NCI-H1694 treated with DMSO at 0.1 percent for 48 hours (cell line): ENCODE results near the gene EFCAB7.

Experiments
- DNase-seq: peaks from one replicate; lab custom pipeline; 2025; lab: John Stamatoyannopoulos, UW

Gene EFCAB7, protein sequence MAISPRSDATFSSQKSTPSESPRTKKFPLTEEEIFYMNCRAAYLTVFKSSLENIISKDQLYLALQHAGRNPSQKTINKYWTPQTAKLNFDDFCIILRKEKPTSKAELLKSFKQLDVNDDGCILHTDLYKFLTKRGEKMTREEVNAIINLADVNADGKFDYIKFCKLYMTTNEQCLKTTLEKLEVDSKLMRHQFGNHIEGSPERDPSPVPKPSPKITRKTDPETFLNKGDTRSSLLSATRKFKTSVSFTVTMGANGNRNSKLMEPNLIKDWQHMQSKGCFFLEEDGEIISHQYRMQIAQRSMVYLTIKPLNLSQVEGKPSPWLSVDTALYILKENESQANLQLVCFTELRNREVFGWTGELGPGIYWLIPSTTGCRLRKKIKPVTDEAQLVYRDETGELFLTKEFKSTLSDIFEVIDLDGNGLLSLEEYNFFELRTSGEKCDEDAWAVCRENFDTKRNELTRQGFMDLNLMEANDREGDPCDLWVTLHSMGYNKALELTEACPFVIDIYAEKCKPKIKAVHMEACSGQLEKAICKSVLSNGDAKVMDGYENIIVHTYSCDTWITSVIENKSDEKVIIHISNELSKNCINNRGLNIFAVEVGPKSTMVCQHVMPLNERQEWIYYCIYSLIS

DNA sequence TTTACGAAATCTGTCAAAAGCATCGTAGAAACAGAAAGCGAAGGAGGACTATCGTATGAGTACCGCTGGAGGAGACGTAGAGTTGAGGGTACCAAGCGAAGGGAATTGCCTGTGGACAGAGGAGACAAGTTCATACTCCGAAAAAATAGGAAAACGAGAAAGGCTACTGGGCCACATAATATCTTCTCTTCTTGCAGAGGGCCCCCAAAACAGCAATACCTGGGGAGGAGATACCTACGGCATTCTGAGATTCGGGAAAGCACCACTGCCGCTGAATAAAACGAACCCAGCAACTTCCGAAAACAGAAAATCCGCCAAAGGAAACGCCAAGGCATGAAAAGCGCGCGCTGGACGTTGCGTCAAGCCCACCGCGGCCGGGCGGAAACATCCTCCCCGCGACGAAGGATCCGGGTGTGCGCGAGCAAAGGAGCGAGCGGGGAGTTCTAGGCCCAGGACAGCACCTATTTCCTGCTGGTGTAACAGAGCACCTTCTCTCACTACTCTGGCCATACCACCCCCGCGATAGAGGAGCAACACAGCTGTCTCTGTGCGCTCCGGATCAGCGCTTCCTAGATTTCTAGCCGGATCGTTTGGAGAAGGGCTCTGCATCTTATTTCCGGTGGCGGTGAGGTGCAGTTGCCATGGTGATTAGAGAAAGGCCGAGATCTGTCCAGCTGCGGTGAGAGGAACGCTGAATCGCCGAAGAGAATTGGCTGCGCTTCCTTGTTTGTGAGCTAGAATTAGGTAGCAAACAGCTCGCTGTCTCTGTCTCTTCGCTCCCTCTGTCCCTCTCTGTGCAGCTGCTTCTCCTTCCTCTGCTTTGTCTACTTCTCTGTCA, at the start of gene EFCAB7, which contains the start of gene ITGB3BP:
Gene EFCAB7 (plus strand): TSS at position 635 of the 838 bp plus-strand sequence. CDS start 2,048 bp downstream, outside the sequence.
Gene ITGB3BP (minus strand): TSS at position 335 of the 838 bp plus-strand sequence. CDS start 92 bp downstream, at position 243.
- peak; percentile 96 for DNase-seq

DNA sequence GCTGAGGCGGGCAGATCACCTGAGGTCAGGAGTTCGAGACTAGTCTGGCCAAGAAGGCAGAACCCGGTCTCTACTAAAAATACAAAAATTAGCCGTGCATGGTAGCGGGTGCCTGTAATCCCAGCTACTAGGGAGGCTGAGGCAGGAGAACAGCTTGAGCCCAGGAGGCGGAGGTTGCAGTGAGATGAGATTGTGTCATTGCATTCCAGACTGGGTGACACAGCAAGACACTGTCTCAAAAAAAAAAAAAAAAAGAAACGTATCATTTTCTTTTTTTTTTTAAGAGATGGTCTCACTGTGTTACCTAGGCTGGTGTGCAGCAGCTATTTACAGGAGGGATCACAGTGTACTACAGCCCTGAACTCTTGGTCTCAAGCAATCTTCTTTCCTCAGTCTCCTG, 47.6 kb upstream of the EFCAB7 start:
- no peak for DNase-seq

DNA sequence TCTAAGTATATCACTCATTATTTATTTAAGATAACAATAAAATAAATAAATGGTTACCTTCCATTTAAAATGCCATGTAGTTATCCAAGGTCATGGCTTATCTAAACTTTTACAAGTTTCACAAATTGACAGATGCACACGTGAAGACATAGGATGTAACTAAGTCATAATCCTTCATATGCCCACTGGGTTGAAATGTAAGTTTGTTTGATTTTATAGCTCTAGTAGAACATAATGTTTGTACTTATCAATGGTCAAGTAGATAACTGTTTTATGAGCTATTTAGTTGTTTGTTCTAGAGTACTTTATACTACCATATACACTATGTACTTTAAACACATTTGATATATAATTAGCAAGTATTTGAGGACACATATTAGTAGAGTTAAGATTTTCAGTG, 43.3 kb upstream of the EFCAB7 start:
- no peak for DNase-seq

DNA sequence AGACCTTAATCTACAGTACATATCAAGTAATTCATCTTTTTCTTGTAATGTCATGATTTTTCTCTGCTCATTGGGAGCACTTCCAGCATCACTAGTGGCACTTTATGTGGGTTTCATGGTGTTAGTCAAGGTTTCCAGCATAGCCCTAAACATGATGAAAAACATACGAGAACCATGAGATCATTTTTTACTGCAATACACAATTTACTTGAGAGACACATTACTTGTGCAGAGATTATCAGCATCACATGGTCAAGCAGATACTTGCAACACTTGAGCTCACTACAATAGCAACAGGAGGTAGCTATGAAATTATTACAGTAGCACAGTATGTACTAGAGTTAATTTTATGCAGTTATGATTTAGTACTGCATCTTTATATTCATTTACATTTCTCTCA, 36.7 kb upstream of the EFCAB7 start:
- DNase-seq, result no peak

DNA sequence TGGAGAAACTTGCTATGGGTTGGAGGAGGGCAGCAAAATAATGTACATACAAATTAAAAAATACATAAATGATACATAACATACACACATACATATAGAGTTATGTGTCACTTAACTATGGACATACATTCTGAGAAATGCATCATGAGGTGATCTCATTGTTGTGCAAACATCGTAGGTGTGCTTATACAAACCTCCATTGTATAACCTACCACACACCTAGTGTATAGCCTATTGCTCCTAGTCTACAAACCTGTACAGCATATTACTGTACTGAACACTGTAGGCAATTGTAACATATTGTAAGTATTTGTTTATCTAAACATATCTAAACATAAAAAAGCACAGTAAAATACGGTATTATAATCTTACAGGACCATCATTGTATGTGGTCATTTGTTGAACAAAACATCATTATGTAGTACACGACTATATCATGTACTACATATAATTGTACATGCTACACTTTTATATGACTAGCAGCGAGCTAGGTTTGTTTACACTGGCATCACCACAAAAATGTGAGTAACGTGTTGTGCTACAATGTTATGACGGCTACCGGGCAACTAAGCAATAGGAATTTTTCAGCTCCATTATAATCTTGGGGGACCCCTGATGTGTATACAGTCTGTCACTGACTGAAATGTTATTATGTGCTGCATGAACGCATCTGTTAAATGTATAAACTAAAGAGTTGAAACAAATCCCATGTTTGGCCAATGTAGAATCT, 35.8 kb upstream of the EFCAB7 start:
- no peak for DNase-seq

DNA sequence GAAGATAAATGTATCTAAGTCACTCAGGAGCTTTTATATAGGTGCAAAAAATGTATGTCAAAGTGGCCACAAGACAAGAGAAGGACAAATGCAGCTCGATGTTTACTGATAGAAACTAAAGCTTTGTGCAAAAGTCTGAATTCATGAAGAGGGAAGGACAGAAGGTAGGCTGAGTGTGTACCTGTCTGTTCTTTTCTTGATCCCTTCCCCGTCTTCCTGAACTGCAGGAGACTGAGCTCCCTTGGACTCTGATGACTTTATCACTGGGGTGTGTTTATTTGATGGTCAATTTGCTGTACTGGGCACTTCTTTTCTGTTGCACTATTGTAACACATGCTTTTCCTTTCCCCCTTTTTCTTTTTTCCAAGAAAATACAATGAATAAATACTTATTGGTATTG, 25.7 kb upstream of the EFCAB7 start:
- no peak for DNase-seq

DNA sequence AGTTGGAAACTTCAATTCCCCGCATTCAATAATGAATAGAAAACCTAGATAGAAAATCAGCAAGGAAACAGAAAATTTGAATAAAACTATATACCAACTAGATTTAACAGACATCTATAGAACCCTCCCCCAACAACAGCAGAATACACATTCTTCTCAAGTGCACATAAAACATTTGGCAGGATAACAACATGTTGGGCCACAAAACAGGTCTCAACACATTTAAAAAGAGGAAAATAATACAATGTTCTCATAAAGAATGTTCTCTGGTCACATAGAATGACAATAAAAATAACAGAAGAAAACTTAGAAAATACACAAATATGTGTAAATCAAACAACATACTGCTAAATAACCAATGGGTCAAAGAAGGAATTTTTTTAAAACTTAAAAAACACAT, 25.2 kb upstream of the EFCAB7 start:
- DNase-seq, result no peak

DNA sequence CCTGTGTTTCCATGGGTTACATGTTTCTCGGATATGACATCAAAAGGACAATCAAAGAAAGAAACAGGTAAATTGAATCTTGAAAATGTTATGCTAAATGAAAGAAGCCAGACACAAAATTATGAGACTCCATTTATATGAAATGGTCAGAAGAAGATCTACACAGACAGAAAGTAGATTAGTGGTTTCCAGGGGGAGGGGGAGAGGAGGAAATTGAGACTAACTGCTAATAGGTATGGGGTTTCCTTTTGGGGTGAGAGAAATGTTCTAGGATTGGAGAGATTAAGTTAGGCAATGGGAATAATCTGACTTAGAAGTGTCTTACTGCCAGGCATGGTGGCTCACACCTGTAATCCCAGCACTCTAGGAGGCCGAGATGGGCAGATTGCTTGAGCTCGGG, 22.1 kb upstream of the EFCAB7 start:
- no peak for DNase-seq

DNA sequence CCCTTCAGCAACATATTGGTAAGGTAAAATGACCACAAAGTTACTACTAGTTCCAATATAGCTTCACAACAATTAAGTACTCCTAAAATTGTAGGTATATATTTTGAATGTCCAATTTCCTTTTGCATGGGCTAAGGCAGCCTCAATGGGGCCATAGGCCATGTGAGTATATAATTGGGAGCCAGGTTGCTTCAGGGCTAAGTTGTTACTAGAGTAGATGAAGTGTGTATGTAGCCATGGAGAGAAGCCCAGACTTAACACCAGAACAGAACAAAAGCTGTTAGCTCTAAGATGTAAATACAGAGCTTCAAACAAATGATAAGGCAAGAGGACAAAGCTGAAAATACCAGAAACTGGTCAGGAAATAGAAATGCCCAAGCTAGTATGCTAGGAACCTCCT, 16.5 kb upstream of the EFCAB7 start:
- DNase-seq, result no peak

DNA sequence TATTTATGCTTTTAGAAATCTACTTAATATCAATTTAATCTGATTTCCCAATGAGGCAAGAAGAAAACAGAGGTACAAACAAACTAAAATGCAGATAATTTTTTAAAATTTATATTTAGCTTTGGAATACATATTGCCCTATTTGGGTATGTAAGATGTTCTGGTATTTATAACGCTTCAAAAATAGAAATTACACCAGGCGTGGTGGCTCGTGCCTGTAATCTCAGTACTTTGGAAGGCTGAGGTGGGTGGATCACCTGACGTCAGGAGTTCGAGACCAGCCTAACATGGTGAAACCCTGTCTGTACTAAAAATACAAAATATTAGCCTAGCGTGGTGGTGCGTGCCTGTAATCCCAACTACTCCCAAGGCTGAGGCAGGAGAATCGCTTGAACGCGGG, 13.6 kb upstream of the EFCAB7 start:
- DNase-seq, result no peak

DNA sequence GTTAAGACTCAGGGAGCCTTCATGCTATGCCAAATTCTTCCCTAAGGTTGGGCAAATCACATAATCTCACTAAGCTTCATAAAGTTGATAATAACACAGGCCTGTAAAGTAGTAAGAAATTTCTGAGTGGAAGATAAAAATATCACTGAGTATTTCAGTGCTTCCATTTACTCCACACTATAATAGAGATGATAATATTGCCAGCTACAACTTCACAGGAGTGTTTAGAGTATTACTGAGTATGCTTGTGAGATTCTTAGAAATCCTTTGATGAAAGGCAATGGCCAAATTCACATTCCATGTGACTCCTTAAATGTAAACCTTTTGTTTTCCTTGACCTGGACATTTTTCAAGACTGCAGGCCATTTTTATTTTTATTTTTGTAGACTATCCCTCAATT, 10.7 kb upstream of the EFCAB7 start:
- no peak for DNase-seq

DNA sequence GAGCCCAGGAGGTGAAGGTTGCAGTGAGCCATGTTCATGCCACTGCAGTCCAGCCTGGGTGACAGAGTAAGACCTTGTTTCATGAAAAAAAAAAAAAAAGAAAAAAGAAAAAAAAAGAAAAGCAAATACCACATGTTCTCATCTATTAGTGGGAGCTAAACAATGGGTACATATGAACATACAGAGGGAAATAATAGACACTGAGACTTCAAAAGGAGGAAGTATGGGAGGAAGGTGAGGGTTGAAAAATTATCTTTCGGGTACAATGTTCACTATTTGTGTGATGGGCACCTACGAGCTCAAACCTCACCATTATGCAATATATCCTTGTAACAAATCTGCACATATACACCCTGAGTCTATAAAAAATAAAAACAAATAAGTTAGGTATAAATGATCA, 6.7 kb upstream of the EFCAB7 start:
- DNase-seq, result no peak

DNA sequence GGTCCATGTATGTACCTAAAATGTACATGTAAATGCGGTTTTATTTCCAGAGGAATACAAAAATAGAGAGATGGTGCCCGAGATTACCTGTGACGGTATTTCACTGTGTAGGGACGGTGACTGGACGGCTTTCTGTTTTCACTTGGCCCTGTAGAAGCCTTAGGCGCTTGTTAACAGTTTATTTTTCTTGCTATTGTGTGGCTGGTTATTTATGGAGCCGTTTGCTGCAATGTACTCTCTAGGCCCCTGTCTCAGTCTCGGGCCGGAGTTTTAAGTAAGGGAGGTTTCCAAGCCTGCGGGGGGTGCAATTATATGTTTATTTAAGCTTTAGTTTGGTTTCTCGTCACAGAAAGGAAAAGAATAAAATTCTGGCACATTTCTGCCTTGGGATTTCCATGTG, 413 bp downstream of the EFCAB7 start:
- no peak for DNase-seq

DNA sequence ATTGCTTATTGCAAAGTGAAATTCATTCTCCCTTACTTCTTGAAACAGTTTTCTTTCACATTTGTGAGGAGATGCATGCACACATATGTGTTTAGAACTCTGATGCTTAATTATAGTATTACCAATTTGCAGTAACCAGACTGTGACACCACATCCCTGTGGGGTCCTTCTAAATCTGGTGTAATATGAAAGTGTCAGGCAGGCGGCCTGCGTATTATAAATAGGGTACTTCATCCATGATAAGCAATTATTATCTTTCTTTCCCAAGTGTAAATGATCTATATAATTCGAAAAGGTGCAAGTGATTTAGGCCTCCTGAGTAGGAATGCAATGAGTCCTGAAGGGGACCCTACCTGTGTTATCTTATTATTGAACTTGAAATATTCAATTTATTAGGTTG, 876 bp downstream of the EFCAB7 start:
- DNase-seq, result no peak

DNA sequence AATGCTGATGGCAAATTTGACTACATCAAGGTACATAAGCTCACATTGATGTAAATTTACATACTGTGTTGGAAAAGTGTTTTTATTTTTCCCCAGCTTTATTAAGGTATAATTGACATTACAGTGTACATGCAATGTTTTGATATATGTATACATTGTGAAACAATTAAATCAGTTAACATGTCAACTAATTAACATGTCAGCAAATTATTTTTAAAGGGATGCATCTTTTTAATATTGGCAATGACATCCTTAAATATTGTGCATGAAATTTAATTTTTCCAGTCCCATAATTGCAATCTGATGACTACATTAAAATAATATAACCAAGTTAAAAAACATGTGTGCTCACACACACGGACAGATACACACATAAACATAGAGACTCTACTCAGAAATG, 9.4 kb downstream of the EFCAB7 start:
- no peak for DNase-seq

DNA sequence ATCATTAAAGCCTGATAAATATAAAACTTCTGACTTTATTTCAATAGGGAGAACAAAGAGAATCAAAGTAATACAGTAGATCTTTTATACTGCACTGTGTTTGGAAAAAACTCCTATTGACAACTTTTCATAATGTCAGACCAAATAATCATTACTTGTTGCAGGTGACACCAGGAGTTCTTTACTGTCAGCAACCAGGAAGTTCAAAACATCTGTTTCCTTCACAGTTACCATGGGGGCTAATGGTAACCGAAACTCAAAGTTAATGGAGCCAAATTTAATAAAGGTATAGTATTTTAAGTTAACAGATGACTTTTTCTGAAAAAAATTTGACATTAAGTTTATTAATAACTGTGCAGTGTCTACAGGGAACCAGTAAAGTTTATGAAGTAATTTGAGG, 10.6 kb downstream of the EFCAB7 start:
- no peak for DNase-seq

DNA sequence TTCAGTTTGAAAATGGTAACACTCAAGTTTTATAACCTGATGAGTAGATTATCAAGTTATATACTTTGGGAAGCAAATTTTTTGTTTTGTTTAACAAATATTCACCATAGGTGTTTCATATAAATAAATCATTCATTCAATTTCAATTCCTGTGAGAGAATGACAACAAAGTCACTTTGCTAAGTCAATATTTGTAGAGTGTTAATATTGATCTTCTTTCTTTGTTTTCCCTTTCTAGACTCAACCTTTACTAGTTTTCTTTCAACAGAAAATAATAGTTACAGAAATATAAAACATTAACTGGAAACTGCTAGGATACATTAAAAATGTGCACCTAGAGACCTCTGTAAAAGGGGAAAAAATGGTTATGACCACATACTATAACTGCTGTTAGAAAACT, 11.1 kb downstream of the EFCAB7 start:
- DNase-seq, result no peak

DNA sequence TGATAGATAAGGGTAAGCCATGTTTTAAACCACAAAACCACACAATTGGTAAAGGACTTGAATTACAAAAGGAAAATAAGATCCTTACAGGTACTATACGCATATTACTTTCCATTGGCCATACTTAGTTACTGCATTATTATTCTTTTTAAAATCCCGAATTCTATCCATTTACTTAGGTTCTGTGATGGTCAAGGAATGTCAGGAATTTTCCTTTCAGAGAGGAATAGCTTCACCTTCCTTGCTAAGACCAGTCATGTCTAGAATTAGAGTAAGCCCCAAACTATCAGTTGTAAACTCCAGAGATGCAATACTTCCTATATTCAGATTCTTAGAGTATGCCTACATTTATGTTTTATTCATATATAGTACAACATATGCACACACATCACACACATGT, 13.7 kb downstream of the EFCAB7 start:
- DNase-seq, result no peak

DNA sequence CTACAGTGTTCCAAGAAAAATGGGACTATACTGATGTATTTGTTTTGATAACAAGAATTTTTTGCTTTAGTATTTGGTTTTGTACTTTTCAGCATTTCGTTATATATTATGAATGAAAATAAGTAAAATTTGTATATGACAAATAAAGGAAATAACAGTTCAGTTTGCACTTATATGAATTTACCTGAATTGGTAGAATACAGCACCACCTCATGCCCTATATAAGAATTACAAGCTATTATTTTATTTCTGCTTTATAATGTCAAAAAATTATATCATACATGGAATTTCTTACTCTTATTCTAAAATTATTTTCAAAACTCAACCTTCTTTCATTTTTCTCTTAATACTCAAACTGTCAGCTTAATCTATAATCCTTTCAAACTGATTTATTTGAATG, 14.6 kb downstream of the EFCAB7 start:
- peak; percentile 46 for DNase-seq

DNA sequence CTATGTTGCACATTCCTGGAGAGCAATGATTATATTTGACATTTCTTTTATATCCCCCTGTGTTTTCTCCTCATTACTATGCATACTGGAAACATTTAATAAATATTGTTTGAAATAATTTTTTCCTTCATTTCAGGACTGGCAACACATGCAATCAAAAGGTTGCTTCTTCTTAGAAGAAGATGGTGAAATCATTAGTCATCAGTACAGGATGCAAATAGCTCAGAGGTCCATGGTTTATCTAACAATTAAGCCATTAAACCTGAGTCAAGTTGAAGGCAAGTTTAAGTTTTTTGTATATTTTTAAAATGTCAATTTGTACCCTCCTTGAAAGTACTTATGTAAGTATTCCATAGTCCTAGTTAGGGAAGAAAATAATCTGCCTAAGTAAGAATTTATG, 22.5 kb downstream of the EFCAB7 start:
- DNase-seq, result no peak

DNA sequence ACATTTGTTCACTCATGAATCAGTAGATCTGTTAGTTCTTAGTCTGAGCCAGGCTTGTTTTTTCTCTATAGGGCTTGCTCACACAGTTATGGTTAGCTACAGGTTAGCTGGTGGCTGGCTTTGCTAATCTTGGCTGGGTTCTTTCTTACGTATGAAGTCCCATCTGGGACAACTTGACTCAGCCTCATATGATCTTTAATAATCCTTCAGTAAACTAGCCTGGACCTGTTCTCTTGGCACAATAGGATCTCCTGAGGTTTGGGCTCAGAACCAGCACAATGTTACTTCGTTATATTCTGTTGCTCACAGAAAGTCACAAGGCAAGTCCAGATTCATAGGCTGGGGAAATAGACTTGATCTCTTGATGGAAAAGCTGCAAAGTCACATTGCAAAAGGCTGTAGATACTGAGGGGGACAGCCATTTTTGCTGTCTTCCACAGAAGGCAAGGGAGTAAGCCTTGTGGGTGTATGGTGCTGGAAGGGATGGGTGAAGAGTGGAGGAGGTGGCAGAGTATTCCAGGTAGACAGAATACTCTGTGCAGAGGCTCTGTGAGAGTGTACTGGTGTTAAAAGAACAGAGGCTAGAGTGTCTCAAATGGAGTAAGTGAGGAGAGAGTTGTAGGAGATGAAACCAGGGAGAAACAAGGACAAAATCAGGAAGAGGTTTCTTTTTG, 24.4 kb downstream of the EFCAB7 start:
- DNase-seq, result no peak

DNA sequence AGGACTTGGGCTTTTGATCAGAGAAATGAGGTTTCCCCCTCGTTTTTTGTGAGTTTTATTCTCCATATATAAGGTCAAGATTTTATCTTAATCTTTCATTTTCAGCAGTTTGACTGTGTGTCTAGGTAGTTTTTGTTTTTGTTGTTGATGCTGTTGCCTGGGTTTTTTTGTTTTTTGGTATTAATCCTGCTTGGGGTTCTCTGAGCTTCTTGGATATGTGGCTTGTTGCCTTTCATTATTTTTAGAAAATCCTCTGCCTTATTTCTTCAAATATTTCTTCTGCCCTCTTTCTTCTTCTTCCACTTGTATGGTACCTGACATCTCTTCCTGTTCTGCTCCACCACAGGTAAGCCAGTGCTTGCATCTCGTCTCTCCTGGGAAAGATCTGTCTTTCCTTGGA, 25.0 kb downstream of the EFCAB7 start:
- no peak for DNase-seq
